Measurements from ENCODE around the gene SLC6A5.

Gene SLC6A5

DNA sequence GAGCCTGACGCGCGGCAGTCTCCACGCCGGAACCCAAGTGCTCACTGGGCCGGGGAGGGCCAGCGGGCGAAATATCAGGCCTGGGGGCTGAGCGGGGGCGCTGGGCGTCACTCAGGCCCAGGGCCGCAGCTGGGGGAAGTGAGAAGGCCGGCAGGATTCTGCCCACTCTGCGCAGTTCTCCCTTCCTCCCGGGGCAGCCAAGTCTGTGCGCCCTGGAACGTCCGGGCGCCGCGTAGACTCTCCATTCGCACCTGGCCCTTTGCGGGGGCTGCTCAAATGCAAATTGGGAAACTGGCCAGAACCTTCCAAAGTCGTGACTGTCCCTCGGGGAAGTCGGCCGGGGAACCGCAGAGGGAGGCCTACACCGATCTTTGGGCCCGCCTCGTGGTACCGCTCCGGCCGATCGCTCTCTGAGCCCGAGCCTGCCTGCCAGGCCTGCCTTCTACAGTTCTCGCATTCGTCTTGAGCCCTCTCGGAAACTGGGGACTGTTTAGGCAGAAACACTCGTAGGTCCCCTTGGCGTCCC, 2.2 kb upstream of the SLC6A5 start:
- no peak for DNase-seq

DNA sequence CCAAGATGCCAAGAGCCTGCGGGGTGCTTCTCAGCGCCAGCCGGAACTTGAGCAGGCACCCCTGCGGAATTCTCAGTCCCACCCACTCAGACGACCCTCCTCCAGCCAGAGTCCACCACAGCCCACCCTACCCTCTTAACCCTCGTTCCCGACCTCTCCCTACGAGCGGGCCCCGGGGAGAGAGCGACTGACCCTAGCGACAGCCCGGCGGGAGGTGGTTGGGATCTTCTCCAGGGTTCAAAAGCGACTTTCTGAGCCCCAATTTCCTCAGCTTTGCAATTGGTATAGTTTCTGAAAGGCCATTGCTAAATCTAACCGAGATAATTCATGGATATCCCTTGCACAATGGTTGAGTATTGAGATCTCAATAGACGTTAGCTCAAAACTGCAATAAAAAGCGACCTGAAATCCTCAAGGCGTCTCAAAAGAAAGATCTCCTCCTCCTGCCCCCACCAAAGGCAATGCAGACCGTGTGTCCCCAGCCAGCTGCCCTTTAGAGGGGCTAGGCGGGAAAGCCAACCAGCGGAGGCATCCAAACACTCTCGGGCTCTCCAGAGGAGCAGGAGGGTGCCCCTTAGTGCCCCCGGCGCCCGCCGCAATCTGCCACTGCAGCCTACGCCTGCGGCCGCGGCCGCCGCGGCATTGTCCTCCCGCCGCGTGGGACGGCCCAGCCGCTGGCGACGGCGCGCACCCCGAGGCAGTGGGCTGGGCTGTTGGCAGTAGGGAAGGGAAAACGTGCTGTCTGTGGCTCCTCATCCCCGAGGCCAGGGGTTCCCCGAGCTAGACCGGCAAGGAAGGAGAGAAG, 1.5 kb upstream of the SLC6A5 start:
- no peak for DNase-seq

DNA sequence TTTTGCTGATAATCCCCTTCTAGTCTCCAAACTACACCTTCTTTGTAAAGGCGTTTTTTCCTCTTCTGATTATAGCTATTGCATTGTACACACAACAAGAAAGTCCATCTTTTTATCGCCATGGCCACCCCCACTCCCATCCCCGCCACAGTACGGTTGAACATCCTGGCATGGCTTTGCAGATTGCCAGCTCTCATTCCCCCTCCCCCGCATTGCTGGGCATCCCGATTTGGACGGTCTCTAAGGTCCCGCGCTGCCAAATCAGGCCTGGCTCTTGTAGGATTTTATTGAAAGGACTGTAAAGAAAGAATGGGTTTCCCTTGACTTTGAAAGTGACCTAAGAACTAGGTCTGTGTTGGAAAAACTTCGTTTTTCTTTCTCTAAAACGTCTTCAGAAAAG, 916 bp upstream of the SLC6A5 start:
- DNase-seq = no peak

DNA sequence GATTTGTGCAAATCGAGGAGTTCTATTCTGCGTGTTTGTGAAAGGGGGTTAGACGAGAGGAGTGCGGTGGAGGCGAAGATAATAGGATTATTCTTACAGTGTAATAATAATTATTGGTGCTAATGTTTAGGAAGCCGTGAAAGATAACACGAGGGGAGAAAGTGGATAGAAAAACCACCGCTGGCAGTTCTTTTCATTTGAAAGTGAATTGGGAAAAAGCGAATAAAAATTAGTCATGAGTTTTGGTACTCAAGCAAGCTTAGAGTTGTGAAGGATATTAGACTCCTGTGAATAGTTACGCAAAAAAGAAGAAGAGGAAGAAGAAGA, 575 bp downstream of the SLC6A5 start:
- DNase-seq = no peak

DNA sequence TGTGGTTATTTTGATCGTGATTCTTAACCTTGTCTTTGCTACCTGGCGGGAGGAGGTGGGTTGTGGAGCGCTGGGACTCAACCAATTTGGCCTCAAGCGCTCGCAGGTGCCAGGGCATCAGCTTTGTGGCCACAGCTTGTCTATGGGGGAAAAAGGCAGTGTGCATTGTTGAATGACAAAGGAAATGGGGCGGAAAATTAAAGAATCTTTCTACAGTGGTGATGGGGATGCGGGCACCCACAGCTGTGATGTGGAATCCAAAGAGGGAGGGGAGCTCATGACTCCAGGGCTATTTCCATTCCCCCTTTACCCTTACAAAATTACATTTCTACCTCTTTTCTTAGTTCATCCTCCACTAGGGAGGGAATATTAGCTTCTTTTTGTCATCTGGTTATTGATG, 1.1 kb downstream of the SLC6A5 start:
- DNase-seq = no peak

DNA sequence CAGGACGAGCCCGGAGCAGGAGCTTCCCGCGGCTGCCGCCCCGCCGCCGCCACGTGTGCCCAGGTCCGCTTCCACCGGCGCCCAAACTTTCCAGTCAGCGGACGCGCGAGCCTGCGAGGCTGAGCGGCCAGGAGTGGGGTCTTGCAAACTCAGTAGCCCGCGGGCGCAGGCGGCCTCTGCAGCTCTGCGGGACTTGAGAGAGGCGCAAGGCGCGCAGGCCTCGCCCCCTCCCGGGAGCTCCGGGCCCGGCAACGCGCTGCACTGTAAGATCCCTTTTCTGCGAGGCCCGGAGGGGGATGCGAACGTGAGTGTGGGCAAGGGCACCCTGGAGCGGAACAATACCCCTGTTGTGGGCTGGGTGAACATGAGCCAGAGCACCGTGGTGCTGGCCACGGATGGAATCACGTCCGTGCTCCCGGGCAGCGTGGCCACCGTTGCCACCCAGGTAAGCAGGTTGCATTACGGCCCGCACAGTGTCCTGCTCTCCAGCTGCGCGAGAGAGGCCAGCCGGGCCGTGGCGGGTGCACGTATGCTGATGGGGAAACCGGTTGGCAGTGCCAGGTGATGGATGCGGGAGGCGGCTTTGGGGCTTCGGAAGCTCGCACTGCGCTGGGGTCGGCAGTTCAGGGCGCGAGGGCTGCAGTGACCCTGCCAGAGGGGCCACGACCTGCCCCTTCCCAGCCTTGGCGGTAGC, 2.0 kb downstream of the SLC6A5 start:
- no peak for DNase-seq

DNA sequence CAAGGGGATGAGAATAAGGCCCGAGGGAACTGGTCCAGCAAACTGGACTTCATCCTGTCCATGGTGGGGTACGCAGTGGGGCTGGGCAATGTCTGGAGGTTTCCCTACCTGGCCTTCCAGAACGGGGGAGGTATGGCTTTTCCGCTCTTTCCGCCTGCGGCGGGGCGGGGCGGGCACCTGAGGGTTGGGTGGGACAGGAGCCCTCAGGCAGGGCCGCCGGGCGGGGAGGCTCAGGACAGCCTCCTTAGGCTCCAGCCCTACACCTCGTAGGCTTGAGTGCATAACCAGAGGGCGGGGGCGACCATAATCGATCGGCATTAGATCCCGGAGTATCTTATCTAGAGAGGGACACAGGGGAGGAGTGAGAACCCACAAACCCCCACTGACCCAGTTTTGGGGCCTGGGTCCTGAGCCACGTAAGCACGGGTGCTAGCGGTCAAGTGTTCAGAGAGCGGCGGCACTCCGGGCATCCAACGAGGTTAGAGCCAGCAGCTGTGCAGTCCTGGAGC, 4.9 kb downstream of the SLC6A5 start:
- no peak for DNase-seq

DNA sequence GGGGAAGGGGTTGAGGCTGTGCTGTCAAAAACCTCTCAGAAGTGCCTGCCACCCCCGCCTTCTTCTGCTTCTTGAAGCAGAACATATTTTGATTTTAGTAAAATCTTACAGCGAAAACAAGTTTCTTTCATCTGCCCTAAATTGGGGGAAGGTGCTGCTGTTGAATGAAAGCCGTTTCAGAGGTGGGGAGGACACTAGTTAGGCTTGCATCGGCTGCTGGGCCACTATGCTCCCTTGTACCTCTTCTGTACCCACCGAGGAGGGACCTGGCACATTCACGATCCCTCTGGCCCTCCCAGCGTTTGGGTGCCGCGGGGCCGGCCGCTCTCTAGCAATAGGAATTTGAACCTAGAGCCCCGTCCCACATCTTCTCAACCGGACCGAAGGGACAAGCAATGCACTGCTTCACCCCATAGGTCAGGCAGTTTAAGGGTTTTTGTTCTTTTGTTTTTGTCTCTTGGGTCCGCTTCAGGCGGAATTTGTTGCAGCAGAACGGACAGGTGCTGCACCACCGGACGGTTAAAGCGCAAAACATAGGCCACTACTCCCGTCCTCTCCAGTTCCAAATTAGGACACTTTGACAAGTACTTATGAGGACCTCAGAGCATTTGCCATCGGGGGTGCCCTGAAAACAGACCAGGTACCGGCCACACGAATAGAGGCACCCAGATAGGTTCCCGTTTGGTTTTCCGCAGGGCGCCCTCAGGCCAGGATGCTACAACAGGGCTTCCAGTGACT, 5.6 kb downstream of the SLC6A5 start:
- DNase-seq = no peak

DNA sequence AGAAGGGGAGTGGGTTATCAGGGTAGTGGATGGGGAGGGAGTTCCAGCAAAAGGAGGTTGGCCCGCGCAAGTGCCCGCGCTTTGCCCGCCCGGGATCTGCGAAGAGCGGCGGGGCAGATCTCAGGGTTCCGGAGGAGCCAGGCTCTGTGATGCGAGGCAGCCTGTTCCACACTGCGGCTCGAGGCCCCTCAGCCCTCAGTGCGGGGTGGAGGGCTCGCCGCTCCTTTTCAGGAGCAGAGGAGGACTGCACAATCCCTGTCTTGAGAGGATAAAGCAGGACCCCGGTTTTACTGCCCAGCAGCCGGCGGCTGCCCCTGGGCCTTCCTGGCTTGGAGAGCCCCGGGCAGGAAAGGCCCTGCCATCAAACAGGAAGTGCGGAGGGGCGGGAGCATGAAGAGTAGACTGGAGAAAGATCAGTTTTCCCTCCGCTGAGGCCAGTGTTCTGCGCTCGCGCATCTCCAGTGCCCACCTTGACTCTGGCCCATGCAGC, 6.2 kb downstream of the SLC6A5 start:
- DNase-seq = no peak

DNA sequence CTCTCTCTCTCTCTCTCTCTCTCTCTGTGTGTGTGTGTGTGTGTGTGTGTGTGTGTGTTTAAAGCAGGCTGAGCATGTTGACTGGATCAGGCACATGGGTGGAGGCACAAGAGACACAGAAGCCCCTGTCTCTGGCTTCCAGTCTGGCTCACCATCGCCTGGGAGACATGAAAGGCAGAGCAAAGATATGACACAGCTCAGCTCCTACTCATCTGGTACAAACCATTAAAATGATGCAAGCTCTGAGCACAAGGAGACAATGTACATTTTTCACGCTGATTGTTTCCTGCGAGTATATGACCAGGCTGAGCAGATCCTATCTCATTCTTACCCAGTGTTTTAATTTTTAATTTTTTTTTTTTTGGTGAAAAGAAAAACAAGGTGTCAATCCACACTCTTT, 9.5 kb downstream of the SLC6A5 start:
- DNase-seq = no peak

DNA sequence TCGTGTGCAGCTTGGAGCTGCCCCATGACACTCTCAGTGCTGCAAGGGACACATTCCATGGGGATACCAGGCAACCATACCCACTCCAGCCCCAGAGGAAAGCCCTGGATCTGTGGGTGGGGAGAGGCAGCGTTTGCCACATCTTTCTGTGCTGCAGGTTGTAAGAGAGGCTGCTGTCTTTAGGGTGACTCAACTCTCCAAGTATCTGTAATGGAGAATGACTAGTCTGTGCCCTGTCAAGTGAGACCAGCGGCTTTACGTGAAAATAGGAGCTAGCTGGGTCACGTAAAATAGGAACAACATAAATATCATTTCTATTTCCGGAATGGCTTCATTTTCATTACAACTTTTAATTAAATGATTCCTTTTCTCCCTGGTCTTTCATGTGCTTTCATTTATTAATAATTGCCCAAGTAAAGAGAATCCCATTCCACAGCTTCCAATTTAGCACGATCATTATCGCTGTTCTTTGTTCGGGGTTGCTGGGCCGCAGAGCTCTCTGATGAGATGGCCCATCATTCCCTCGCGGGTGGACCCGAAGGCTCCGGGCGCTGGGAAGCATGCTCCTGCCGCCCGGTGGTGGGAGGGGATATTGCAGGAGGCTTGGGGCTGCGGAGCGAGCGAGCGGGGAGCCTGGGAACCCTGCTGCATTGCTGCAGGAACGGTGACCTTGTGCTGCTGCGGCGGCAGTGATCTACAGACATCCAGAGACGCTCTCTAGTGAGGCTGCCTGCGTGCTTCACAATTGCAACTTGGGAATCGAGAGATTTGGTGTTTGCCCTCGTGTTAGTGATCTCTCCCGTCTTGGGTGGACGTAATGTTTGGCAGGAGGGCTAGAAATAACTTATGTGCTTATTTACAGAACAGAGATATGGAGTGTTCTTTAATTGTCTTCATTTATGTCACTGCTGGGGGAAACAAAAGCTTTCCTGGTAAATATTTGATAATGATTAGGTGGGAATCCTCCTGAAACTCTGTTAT, 10.6 kb downstream of the SLC6A5 start:
- DNase-seq = peak; percentile 42

DNA sequence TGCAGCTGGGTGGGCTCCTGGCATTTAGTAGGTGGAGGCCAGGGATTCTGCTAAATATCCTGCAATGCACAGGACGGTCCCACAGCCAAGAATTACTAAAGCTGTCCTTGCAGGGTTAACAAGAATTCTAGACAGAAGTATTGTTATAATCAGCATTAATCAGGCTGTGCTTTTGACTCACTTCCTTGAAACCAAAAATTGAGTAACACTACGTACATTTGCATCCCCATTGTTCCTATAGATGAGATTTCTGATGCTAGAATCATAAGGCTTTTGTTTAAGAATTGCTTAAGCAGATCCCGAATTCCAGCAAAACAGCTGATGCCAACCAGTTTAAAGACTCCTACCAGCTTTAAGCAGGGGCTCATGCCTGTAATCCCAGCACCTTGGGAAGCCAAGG, 11.4 kb downstream of the SLC6A5 start:
- DNase-seq = no peak

DNA sequence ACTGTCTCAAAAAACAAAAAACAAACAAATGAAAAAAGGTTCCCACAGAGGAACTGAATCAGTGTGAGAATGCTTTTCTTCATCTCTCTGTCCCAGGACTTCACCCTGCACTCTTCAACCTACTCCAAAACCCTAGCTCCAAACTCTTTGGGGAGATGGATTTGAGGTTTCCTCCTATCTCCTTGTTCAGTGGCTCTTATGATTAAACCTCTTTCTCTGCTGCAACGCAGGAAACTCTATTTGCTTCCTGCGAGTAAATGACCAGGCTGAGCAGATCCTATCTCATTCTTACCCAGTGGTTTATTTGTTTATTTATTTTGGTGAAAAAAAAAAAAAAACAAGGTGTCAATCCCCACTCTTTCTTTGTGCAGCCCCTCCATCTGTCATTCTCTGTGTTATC, 12.0 kb downstream of the SLC6A5 start:
- DNase-seq = no peak

DNA sequence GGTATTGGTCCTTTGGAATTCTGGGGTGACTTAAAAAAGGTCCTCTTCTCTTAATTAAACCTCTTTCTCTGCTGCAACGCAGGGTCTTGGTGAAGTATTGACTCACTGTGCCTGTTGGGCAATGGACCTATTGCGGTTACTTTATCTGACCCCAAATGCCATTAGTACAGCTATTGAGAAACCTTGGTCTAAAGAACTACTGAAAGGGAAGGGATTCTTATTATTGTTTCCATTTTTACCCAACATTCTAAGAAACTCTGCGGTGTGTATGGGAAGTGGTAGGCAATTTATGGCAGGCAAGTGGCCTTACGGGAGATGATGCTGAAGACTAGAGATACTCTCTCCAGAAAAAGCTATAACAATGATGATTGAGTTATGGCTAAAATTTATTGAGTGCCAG, 12.5 kb downstream of the SLC6A5 start:
- DNase-seq = no peak

DNA sequence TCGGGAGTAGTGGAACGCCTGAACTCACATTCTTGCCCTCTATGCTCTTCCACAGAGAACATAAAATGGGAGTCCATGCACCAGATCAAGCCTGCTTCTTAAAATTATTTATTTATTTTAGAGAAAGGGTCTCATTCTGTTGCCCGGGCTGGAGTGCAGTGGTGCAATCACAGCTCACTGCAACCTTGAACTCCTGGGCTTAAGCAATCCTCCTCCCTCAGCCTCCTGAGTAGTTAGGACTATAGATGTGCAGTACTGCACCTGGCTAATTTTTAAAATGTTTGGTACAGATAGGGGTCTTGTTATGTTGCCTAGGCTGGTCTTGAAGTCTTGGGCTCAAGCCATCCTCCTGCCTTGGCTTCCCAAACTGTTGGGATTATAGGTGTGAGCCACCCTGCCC, 13.0 kb downstream of the SLC6A5 start:
- no peak for DNase-seq

DNA sequence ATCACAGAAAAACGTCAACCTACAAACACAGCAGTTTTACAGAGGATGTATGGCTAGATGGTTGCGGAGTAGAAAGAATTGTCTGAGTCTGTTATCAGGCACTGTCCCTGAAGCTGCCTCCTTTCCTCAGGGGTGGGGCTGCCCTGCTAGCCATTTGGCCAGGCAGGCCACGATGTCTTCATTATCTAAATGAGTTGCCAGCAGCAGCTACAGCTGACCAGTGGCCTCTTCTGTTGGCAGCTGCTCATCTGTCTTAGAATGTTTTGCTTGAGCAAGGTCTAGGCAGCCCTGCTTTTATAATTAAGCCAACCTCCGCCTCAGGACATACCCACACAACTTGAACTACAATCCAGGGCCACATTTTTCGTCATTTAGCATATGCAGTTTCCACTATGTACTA, 17.5 kb downstream of the SLC6A5 start:
- DNase-seq = no peak

DNA sequence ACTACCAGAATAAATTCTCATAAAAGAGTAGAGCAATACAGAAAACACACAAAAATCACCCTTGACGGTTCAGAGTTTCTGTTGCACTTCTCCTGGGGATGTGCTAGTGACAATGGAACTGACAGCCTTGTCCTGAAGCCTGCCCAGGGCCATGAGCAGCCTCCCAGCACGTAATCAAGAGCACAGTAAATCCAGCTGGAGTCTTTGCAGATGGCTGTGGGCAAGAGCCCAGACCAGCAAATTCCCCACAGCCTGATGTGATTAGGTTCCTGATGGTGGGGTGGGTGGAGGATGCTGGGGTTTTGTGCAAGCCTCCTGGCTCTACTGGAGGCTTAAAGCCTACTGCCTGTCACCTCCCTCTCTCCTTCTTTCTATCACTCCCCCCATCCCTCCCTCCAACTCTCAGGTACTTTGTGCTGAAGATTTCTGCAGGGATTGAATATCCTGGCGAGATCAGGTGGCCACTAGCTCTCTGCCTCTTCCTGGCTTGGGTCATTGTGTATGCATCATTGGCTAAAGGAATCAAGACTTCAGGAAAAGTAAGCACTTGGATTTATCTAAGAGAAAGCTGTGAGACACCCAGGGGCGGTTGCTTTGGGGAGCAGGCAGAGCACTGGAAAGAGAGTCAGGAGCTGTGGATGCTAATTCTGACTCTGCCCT, 18.1 kb downstream of the SLC6A5 start:
- no peak for DNase-seq

DNA sequence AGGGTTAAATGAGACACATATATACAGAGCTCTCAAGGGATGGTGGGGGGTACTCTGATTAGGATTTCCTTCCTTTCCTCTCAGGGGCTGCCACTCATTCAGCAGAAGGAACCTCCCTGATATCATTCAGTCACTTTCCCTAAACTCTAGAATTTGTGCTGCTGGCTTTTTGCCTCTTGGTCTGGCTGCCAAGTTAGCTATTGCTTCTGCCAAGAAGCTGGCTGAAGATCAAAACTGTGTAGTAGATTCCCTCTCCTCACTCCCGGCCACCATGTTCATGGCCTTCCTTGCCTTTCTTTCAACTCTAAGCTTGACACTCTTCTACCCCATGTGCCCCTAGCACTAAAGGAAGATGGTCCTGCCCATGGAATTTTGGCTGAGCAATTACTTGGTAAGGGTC, 18.7 kb downstream of the SLC6A5 start:
- no peak for DNase-seq

DNA sequence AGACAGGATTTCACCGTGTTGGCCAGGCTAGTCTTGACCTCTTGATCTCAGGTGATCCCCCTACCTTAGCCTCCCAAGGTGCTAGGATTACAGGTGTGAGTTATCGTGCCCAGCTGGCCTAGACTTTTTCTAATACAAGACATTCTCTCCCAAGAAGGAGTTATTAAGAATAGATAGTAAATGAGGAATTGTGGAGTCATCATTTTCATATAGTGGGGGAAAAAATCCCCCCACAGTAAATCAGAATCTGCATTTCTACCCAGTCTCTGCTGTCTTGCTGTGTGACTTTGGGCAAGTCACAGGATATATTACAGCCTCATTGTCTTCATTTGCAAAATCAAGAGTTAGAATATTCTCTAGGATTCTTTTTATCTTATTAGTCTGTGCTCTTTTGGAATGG, 21.6 kb downstream of the SLC6A5 start:
- DNase-seq = no peak

DNA sequence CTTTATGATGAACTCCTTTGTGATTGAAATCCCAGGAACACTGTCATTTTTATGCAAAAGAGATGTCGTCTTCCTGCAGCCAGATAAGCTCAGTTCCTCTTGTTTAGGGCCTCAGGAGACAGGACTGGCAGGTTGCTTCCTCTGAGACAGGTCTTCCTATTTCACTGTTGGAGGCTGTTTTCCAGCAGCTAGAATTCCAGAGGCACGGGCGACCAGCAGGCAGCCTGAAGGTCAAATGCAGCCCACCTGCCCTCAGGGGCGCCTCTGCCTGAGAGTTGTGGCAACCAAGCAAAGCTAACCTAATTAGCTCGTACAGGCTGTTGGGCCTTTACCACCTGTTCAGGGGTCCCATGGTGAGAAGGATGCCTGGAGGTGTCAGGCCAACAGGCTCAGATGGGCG, 22.3 kb downstream of the SLC6A5 start:
- DNase-seq = no peak

DNA sequence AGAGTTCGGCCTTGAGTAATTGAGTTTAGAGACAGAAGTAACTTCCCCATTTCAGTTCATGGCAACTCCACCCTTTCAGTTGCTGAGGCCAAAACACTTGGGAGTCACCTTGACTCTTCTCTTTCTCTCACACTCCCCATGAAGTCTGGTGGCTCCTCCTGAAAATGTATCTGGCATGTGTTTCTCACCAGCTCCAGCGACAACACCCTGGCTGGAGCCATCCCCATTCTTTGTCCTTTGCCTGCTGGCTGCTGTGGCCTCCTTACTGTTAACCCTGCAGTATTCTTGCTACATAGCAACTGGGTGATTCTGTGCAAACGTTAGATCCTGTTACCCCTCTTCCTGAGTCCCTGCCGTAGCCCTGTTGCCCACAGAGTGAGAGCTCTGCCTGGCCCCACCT, 23.8 kb downstream of the SLC6A5 start:
- DNase-seq = no peak

DNA sequence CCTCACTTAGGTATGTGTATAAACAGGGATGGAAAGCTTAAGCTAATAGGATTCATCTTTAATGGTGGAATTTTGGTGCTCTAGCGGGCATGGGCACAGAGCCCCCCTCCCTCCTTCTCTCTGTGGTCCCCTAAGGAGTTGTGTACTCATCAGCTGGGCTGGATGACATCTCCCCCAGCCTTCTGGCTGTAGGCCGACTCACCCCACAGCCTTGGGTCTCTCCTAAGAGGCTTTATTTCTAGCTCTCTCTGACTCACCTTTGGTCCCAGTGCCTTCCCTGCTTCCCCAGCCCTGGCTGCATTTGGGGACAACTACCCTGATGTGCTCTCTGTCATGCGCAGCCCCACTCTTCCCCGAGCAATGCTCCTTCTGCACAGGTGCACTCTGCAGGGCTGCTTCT, 26.9 kb downstream of the SLC6A5 start:
- DNase-seq = no peak

Data from CD4-positive, alpha-beta T cell treated with Interleukin-21 for 1 hour (primary cell).